Measurements from ENCODE around the gene DHX15.

The DHX15 gene

DNA sequence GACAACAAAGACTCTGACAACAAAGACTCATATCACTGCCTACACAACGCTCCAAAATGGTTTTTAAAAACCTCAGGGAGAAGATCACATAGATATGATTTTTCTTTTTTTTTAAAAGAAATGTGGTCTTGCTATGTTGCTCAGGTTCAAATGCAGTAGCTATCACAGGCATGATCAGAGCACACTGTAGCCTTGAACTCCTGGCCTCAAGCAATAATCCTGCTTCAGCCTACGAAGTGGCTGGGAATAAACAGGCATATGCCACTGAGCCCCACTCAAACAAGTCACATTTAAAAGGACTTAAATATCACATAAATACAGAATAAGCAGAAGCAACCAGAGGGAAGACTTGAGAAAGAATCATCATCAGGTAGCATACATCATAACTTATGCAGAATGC lies 14.7 kb downstream of the DHX15 start:
- H3K9me3 ChIP-seq (ENCODE audit: control insufficient read depth, insufficient read depth, low read length) = no peaks in the 10 kb centered on the region
- H3K9ac ChIP-seq (ENCODE audit: low read depth, low read length) = no peak overlapping the region
- H3K36me3 ChIP-seq (ENCODE audit: insufficient read depth, low read length) = peaks cover 14% of the 10 kb centered on the region
- peaks cover 5% of the 10 kb centered on the region; the same call in 1 of the 2 replicates for H3K4me1 ChIP-seq (ENCODE audit: insufficient read depth, low read length)

DNA sequence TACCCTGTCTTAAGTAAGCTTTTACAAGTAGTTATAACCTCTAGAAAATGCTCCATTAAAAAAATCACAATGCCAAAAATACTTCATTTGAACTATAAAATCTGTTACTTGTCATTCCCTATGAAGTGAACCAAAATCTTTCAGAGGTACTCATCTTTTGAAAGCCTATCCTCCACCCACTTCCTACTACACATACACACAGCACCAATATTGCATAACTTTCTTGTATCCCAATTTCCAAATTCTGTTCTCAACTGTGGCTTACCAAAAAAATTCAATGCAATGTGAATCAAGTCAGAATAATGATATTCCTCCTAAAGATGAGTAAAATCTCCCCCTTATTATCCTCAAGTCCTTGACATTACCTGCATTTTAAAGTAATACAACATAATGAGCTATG lies 15.9 kb downstream of the DHX15 start:
- no peaks in the 10 kb centered on the region for H3K9me3 ChIP-seq (ENCODE audit: control insufficient read depth, insufficient read depth, low read length)
- no peak overlapping the region for H3K9ac ChIP-seq (ENCODE audit: low read depth, low read length)
- peaks cover 6% of the 10 kb centered on the region for H3K36me3 ChIP-seq (ENCODE audit: insufficient read depth, low read length)
- peaks cover 5% of the 10 kb centered on the region; the same call in 1 of the 2 replicates for H3K4me1 ChIP-seq (ENCODE audit: insufficient read depth, low read length)

DNA sequence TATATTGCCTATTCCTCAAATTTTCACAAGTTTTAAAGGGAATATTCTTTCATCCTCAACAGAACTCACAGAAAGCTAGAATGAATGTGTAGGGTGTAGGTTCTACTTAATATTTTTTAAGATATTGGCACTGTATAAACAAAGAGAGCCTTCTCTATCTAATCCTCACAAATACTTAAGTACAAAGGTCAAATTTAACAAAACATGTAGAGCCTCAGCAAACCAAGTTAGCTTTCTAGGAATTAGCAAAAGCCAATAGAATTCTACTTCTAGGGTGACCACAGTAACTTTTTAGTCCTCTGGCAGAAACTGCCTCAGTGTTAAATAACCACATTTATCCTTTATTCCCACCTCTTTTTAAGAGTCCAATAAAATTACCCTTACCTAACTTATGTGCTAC lies 19.3 kb downstream of the DHX15 start:
- no peaks in the 10 kb centered on the region for H3K9me3 ChIP-seq (ENCODE audit: control insufficient read depth, insufficient read depth, low read length)
- no peak overlapping the region for H3K9ac ChIP-seq (ENCODE audit: low read depth, low read length)
- H3K4me1 ChIP-seq (ENCODE audit: insufficient read depth, low read length) = peaks cover 12% of the 10 kb centered on the region; the same call in 1 of the 2 replicates
- H3K36me3 ChIP-seq (ENCODE audit: insufficient read depth, low read length) = peaks cover 10% of the 10 kb centered on the region; the same call in 1 of the 2 replicates

DNA sequence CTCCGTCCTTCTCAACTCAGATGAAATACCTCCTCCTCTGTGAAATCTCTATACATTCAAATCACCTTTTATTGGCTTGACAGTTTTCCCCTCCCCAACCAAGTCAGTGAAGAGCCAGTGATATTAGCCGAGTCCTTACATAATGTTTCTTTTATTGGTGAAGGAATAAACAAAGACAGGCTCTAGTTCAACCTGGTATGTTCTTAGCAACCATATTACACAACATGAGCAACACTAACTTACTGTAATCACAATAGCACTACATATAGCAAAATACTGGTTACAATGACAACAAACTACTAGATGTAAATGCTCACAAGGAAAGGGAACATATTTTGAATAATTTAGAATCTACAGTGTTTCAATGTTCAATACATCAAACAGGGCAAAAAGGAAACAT lies 19.9 kb downstream of the DHX15 start:
- Histone ChIP-seq H3K9me3 (ENCODE audit: control insufficient read depth, insufficient read depth, low read length) (no peaks in the 10 kb centered on the region), H3K9ac (ENCODE audit: low read depth, low read length) (no peak overlapping the region), H3K36me3 (ENCODE audit: insufficient read depth, low read length) (peaks cover 10% of the 10 kb centered on the region; the same call in 1 of the 2 replicates), H3K4me1 (ENCODE audit: insufficient read depth, low read length) (peaks cover 16% of the 10 kb centered on the region; the same call in 1 of the 2 replicates)

DNA sequence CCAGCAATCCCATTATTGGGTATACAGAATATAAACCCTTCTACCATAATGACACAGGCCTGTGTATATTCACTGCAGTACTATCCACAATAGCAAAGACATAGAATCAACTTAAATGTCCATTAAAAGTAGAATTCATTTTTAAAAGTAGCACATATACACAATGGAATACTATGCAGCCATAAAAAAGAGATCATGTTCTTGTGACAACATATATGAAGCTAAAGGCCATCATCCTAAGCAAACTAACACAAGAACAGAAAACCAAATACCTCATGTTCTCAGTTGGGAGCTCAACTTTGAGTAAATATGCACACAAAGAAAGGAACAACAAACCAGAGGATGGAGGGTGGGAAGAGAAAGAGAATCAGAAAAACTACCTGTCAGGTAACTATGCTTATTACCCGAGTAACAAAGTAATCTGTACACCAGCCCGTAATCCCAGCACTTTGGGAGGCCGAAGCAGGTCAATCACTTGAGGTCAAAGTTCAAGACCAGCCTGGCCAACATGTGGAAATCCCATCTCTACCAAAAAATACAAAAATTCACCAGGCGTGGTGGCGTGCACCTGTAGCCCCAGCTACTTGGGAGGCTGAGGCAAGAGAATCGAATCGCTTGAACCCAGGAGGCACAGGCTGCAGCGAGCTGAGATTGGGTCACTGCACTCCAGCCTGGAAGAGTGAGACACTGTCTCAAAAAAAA lies 22.8 kb downstream of the DHX15 start:
- peaks cover 10% of the 10 kb centered on the region for H3K36me3 ChIP-seq (ENCODE audit: insufficient read depth, low read length)
- H3K4me1 ChIP-seq (ENCODE audit: insufficient read depth, low read length) = peaks cover 41% of the 10 kb centered on the region
- no peak overlapping the region for H3K9ac ChIP-seq (ENCODE audit: low read depth, low read length)

DNA sequence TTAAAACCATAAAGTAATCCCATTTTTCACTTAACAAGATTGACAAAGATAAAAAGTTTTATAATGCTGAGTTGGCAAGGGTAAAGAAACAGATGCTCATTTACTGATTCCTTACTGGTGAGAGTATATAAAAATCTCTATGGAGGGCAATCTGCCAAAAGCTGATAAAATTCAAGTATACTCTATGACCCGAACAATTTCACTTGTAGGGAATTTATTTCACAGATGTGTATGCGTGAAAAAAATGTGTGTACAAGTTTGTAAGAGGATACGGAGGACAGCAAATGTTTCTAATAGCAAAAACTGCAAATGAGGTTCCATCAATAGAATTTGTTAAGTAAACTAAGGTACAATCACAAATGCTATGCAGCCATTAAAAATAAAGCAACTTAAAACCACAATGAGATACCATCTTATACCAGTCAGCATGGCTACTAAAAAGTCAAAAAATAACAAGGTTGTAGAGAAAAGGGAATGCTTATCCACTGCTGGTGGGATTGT lies 23.4 kb downstream of the DHX15 start:
- Histone ChIP-seq H3K4me1 (ENCODE audit: insufficient read depth, low read length) (peaks cover 41% of the 10 kb centered on the region), H3K9me3 (ENCODE audit: control insufficient read depth, insufficient read depth, low read length) (no peaks in the 10 kb centered on the region), H3K36me3 (ENCODE audit: insufficient read depth, low read length) (peaks cover 8% of the 10 kb centered on the region), H3K9ac (ENCODE audit: low read depth, low read length) (no peak overlapping the region)

More for the DNA sequence above, 22.8 kb downstream of the DHX15 start:
- H3K9me3 ChIP-seq (ENCODE audit: control insufficient read depth, insufficient read depth, low read length) = no peaks in the 10 kb centered on the region

DNA sequence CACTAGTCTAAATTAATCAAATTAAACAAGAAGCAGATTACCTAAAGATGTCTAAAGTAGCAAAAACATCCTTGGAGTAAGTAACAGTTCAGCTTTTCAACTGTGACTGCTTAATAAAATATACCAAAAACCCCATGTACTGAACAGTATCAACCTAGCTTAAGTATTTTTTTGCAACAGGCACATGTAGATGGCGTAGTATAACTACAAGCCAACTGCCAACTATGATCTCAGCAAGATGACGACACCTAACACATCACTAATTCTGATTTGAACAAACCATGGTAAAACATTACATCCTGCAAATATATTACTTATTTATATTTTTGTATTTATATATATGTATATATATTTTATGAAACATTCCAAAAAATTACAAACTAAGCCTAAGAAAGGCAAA lies 24.5 kb downstream of the DHX15 start:
- Histone ChIP-seq H3K36me3 (ENCODE audit: insufficient read depth, low read length) (peaks cover 7% of the 10 kb centered on the region), H3K4me1 (ENCODE audit: insufficient read depth, low read length) (peaks cover 36% of the 10 kb centered on the region), H3K9me3 (ENCODE audit: control insufficient read depth, insufficient read depth, low read length) (no peaks in the 10 kb centered on the region), H3K9ac (ENCODE audit: low read depth, low read length) (no peak overlapping the region)

DNA sequence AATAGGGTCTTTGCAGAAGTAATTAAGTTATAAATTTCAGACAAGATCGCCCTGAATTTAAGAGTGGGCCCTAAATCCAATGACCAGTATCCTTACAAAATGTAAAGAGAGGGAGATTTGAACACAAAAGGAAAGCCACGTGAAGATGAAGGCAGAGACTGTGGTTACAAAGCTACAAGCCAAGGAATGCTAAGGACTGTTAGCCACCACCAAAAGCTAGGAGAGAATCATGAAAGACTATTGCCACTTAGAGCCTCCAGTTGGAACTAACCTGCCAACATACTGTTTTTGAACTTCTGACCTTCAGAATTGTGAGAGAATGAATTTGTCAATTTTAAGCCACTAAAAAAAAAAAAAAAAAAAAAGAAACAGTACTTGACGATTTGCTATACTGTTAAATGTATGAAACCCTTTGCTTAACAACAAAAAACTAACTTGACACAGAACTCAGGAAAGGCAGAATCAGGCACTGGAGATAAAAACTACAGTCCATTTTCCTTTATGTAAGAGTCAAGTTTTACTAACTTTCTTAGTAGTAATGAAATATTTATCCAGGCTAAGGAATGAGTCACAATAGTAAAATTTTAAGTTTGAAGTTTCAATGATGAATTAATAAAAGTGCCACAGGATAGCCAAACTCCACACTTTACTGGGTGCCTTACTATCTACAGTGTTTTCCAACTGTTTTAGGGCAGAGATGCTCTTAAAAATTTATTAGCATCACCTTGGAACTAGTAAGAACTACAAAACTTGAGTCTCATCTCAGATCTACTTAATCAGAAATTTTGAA lies 25.1 kb downstream of the DHX15 start:
- no peak overlapping the region for H3K9ac ChIP-seq (ENCODE audit: low read depth, low read length)
- H3K36me3 ChIP-seq (ENCODE audit: insufficient read depth, low read length) = peaks cover 12% of the 10 kb centered on the region
- H3K4me1 ChIP-seq (ENCODE audit: insufficient read depth, low read length) = peaks cover 36% of the 10 kb centered on the region
- peaks cover 1% of the 10 kb centered on the region; the same call in 1 of the 2 replicates for H3K9me3 ChIP-seq (ENCODE audit: control insufficient read depth, insufficient read depth, low read length)

DNA sequence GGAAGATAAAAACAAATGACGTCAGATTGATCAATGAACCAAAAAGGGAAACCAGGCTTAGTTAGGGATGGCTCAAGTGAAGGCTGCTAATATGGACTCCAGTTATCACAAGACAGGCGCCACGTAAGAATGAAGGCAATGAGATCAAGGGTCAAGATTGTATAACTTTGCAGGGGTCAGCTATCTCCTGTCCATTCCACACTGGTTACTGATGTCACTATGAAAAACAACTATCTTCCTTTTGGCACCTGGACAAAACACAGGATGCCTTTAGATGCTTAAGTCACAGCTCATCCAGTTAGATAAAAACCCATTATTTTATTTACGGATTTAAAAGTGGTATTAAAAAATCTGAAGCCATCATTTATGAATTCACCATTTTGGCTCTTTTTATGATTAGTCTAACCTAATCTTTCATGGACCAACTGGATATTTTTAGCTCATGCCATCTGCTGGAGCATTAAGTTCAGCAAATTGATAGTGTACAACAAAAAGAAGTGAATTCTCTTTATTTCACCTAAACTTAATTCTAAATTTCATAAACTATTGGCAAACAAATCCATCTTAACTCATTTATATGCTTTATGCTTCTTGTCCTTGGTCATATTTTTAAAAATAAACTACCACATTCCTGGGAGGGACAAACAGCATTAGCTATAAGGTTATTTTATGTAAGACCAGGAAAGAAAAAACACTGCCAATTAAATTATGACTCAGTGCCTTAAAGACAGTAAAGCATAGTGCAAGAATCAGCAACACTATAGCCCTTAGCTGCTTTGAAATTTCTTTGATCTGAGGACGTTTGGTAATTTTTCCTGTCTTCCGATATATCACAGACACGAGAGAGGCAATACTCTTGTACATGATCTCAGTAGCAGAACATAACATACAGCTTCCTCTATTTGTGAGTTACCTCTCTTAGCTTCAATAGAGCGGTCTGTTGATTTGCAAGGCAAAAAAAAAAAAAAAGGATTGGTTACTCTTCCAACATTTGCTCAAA lies 27.0 kb downstream of the DHX15 start:
- H3K36me3 ChIP-seq (ENCODE audit: insufficient read depth, low read length) = peaks cover 15% of the 10 kb centered on the region
- H3K4me1 ChIP-seq (ENCODE audit: insufficient read depth, low read length) = peaks cover 41% of the 10 kb centered on the region
- peaks cover 3% of the 10 kb centered on the region; the same call in 1 of the 2 replicates for H3K9me3 ChIP-seq (ENCODE audit: control insufficient read depth, insufficient read depth, low read length)
- H3K9ac ChIP-seq (ENCODE audit: low read depth, low read length) = no peak overlapping the region

DNA sequence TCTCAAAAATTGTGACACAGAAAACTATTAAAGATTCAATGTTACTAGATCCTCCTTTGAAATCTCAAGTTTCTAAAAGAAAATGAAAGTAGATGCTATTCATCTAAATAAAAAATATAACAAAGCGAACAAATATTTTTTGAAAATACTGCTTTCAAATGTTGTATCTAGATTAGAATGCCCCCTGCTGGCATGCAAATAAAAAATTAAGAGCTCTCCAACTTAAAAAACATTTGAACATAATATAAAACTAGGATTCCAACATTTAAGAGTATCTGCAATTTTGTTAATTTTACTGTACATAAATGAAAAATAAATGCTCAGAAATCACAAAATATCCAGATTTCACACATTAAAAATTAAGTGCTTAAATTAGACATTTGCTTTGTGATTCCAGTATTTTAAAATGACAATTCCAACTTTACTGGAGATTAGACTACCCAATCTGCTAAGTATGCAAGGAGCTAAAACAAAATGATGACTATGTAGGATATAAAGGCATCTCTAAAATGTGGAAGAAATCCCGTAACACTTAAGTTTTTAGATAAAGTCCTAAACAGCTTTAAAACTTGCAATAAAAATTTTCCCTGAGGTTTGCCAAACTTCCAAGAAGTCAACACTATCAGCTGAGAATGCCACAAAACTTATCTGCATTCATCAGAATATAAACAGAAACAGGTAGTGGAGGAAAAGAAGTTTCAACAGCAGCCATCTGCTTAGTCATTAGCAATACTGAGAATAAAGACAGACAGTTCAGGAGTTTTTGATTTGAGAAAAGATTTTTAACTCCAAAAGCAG lies 32.7 kb downstream of the DHX15 start:
- Histone ChIP-seq H3K9ac (ENCODE audit: low read depth, low read length) (no peak overlapping the region), H3K4me1 (ENCODE audit: insufficient read depth, low read length) (peaks cover 20% of the 10 kb centered on the region), H3K9me3 (ENCODE audit: control insufficient read depth, insufficient read depth, low read length) (peaks cover 3% of the 10 kb centered on the region; the same call in 1 of the 2 replicates), H3K36me3 (ENCODE audit: insufficient read depth, low read length) (peaks cover 20% of the 10 kb centered on the region)

DNA sequence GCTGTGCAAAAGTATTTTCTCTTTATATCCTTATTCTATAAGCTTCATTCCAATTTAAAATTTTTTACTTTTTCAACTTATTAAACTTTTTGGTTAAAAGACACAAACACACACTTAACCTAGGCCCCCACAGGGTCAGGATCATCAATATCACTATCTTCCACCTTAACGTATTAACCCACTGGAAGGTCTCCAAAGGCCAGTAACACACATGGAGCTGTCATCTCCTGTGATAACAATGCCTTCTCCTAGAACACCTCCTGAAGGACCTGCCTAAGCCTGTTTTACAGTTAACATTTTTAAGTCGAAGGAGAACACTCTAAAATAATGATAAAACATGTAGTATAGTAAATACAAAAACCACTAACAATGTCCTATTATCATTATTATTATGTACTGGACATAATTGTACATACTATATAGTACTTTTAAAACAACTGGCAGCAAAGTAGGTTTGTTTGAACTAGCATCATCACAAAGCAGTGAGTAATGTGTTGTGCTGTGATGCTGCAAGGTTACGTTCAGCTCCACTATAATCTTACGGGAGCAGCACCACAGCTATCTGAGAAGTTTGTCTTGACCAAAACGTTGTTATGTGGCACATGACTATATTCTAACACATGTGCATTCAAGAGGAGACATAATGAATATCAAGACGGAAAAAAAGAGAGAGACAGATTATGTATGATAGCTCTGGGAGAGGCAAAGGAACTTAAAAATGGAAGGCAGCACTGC lies 33.7 kb downstream of the DHX15 start:
- Histone ChIP-seq H3K4me1 (ENCODE audit: insufficient read depth, low read length) (peaks cover 26% of the 10 kb centered on the region), H3K9me3 (ENCODE audit: control insufficient read depth, insufficient read depth, low read length) (peaks cover 3% of the 10 kb centered on the region; the same call in 1 of the 2 replicates), H3K9ac (ENCODE audit: low read depth, low read length) (no peak overlapping the region), H3K36me3 (ENCODE audit: insufficient read depth, low read length) (peaks cover 16% of the 10 kb centered on the region; the same call in 1 of the 2 replicates)

DNA sequence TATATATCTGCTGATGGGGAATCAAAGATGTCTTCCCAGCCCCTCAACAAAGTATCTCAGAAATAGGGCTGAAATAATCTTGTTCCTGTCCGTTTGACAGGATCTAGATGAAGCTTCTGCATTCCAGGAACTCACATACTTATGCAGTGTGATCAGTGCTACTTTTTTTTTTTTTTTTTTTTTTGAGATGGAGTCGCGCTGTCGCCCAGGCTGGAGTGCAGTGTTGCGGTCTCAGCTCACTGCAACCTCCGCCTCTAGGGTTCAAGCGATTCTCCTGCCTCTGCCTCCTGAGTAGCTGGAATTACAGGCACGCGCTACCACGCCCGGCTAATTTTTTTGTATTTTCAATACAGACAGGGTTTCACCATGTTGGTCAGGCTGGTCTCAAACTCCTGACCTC lies 36.4 kb downstream of the DHX15 start:
- no peak overlapping the region for H3K9ac ChIP-seq (ENCODE audit: low read depth, low read length)
- peaks cover 8% of the 10 kb centered on the region; the same call in 1 of the 2 replicates for H3K36me3 ChIP-seq (ENCODE audit: insufficient read depth, low read length)
- H3K4me1 ChIP-seq (ENCODE audit: insufficient read depth, low read length) = peaks cover 39% of the 10 kb centered on the region
- no peaks in the 10 kb centered on the region for H3K9me3 ChIP-seq (ENCODE audit: control insufficient read depth, insufficient read depth, low read length)

All from ES-I3 (cell line).